Neural cell (in vitro differentiated cells): ENCODE measurements around the gene MAML3. TPM values are rescaled to one million over a fixed set of nuclear protein-coding genes. Genes with fewer than 3 reads are reported as not detected.

ENCODE experiments used
- H2AFZ ChIP-seq: fragments of 200-600, 300-800 bp; sonication (generic), shearing (Covaris generic); 2 replicates; pipeline ENCODE4 v1.6.0; 2014; ENCODE audit warnings: low read depth, mild to moderate bottlenecking, antibody characterized with exemption, low read length, moderate library complexity
- H3F3A ChIP-seq: fragments of 200-600 bp; shearing (Covaris generic); 2 replicates; pipeline ENCODE4 v1.6.1; 2016; ENCODE audit warnings: mild to moderate bottlenecking, moderate library complexity, mixed read lengths, antibody characterized with exemption, low read length; ENCODE audit not compliant: insufficient read depth, poor library complexity, severe bottlenecking
- H3K27ac ChIP-seq: fragments of 200-600, 300-800 bp; sonication (generic), shearing (Covaris generic); 2 replicates; pipeline ENCODE4 v1.5.1; 2014; ENCODE audit warnings: mild to moderate bottlenecking, low read length, moderate library complexity
- H3K27me3 ChIP-seq: fragments of 300-800, 200-600 bp; sonication (generic), shearing (Covaris generic); 2 replicates; pipeline ENCODE4 v1.6.0; 2014; ENCODE audit warnings: mild to moderate bottlenecking, low read depth, low read length, moderate library complexity; ENCODE audit not compliant: insufficient read depth
- H3K36me3 ChIP-seq: fragments of 300-800, 200-600 bp; sonication (generic), shearing (Covaris generic); 2 replicates; pipeline ENCODE4 v1.5.1; 2014; ENCODE audit warnings: mild to moderate bottlenecking, antibody characterized with exemption, low read length, moderate library complexity; ENCODE audit not compliant: insufficient read depth
- H3K4me2 ChIP-seq: fragments of 300-800, 200-600 bp; sonication (generic), shearing (Covaris generic); 2 replicates; pipeline ENCODE4 v1.6.0; 2014; ENCODE audit warnings: mild to moderate bottlenecking, low read length
- H3K4me3 ChIP-seq: fragments of 300-800, 200-600 bp; sonication (generic), shearing (Covaris generic); 2 replicates; pipeline ENCODE4 v1.5.1; 2014; ENCODE audit warnings: mild to moderate bottlenecking, low read length, moderate library complexity
- H3K79me2 ChIP-seq: fragments of 200-600 bp; shearing (Covaris generic); replicated peaks from 2 replicates; pipeline ENCODE4 v1.6.0; 2014; ENCODE audit warnings: mild to moderate bottlenecking, low read length, moderate library complexity; ENCODE audit not compliant: insufficient read depth
- H3K9ac ChIP-seq: fragments of 300-800, 200-600 bp; sonication (generic), shearing (Covaris generic); 2 replicates; pipeline ENCODE4 v1.6.1; 2016; ENCODE audit warnings: mild to moderate bottlenecking, low read length, mixed read lengths
- H3K9me2 ChIP-seq: fragments of 200-600 bp; shearing (Covaris generic); 2 replicates; pipeline ENCODE4 v1.6.1; 2016; ENCODE audit warnings: mild to moderate bottlenecking, low read length, mixed read lengths; ENCODE audit not compliant: insufficient read depth
- H3K9me3 ChIP-seq: fragments of 200-600, 300-800 bp; sonication (generic), shearing (Covaris generic); 2 replicates; pipeline ENCODE4 v1.6.1; 2016; ENCODE audit warnings: mild to moderate bottlenecking, mixed run types, low read length, moderate library complexity, mixed read lengths
- H4K20me1 ChIP-seq: fragments of 200-600 bp; shearing (Covaris generic); 2 replicates; pipeline ENCODE4 v1.6.1; 2016; ENCODE audit warnings: mild to moderate bottlenecking, mixed run types; ENCODE audit not compliant: insufficient read depth
- EP300 ChIP-seq: fragments of 450-650 bp; conservative IDR thresholded peaks from 2 replicates; pipeline ENCODE4 v1.6.1; 2014; ENCODE audit warnings: antibody characterized with exemption, mild to moderate bottlenecking, moderate library complexity; ENCODE audit not compliant: poor library complexity, severe bottlenecking
- EZH2 ChIP-seq: fragments of 200-600, 300-800 bp; shearing (Covaris generic), sonication (generic); IDR thresholded peaks from 2 replicates; pipeline ENCODE4 v1.6.1; 2014; ENCODE audit warnings: antibody characterized with exemption, low read length, borderline replicate concordance, mild to moderate bottlenecking; ENCODE audit not compliant: insufficient read depth, poor library complexity, severe bottlenecking
- MXI1 ChIP-seq: fragments of 450-650 bp; conservative IDR thresholded peaks from 2 replicates; pipeline ENCODE4 v1.6.1; 2014; ENCODE audit warnings: antibody characterized with exemption, mild to moderate bottlenecking; ENCODE audit not compliant: poor library complexity, severe bottlenecking
- POLR2AphosphoS5 ChIP-seq: IDR thresholded peaks from 2 replicates; pipeline ENCODE4 v1.6.1; 2012
- RAD21 ChIP-seq: fragments of 450-650 bp; conservative IDR thresholded peaks from 2 replicates; pipeline ENCODE4 v1.6.1; 2014; ENCODE audit warnings: antibody characterized with exemption, mild to moderate bottlenecking, moderate library complexity
- REST ChIP-seq: IDR thresholded peaks from 2 replicates; pipeline ENCODE4 v1.6.1; 2012; ENCODE audit warnings: borderline replicate concordance
- SMC3 ChIP-seq: fragments of 450-650 bp; conservative IDR thresholded peaks from 2 replicates; pipeline ENCODE4 v1.6.1; 2014; ENCODE audit warnings: antibody characterized with exemption, mild to moderate bottlenecking, moderate library complexity; ENCODE audit not compliant: poor library complexity
- TAF1 ChIP-seq: IDR thresholded peaks from 2 replicates; pipeline ENCODE4 v1.6.1; 2012; ENCODE audit warnings: low read depth
- polyA plus RNA-seq: library from polyadenylated mRNA; depleted of rRNA; stranded (reverse); fragments of >200 nt; gene quantifications from 2 replicates; pipeline ENCODE4 v1.2.3, GENCODE V29; 2014
- TF ChIP-seq, protein P1 (sequence below): fragments of 450-650 bp; IDR thresholded peaks from 2 replicates; pipeline ENCODE4 v1.5.1; 2014; ENCODE audit warnings: antibody characterized with exemption, mild to moderate bottlenecking, moderate library complexity; ENCODE audit not compliant: poor library complexity, severe bottlenecking

Gene MAML3
- polyA plus RNA-seq, 1 donor from 2014 or later: 10.2 TPM

DNA sequence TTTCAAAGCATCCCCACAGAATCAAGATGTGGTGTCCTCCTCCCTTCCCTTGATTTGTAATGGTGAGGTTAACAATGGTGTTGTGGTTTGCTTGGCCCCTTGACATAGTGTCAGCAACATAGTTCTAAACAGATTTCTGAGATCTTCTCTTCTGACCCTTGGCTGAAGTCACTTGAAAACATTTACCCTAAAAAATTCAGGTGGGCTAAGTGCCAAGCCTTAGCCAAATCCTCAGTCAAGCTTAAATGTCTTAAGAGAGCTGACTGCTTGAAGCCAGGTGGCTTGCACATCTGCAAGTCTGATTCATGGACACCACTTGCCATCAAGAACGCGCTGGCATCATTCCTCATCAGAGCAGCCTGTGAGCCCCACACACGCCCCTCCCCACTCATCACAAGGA is 315.2 kb downstream of the MAML3 start:
- H3K4me3 ChIP-seq: no peak overlapping the region
- H3K36me3 ChIP-seq: no peaks in the 10 kb centered on the region
- peaks cover 1% of the 10 kb centered on the region for H3K79me2 ChIP-seq
- H4K20me1 ChIP-seq: no peaks in the 10 kb centered on the region
- no peaks in the 10 kb centered on the region for H3F3A ChIP-seq
- no peaks in the 10 kb centered on the region for H3K9me3 ChIP-seq
- H3K27me3 ChIP-seq: no peaks in the 10 kb centered on the region
- peak overlapping the region; percentile 63 for H3K27ac ChIP-seq
- no peak overlapping the region for H3K9ac ChIP-seq
- no peaks in the 10 kb centered on the region for H3K9me2 ChIP-seq
- no peak overlapping the region for H2AFZ ChIP-seq
- TF ChIP-seq RAD21 (no peak), MXI1 (no peak), SMC3 (no peak), POLR2AphosphoS5 (no peak), EZH2 (no peak), TAF1 (no peak), REST (no peak)
- TF ChIP-seq, protein P1, sequence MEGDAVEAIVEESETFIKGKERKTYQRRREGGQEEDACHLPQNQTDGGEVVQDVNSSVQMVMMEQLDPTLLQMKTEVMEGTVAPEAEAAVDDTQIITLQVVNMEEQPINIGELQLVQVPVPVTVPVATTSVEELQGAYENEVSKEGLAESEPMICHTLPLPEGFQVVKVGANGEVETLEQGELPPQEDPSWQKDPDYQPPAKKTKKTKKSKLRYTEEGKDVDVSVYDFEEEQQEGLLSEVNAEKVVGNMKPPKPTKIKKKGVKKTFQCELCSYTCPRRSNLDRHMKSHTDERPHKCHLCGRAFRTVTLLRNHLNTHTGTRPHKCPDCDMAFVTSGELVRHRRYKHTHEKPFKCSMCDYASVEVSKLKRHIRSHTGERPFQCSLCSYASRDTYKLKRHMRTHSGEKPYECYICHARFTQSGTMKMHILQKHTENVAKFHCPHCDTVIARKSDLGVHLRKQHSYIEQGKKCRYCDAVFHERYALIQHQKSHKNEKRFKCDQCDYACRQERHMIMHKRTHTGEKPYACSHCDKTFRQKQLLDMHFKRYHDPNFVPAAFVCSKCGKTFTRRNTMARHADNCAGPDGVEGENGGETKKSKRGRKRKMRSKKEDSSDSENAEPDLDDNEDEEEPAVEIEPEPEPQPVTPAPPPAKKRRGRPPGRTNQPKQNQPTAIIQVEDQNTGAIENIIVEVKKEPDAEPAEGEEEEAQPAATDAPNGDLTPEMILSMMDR: no peak
- no peak overlapping the region for H3K4me2 ChIP-seq

DNA sequence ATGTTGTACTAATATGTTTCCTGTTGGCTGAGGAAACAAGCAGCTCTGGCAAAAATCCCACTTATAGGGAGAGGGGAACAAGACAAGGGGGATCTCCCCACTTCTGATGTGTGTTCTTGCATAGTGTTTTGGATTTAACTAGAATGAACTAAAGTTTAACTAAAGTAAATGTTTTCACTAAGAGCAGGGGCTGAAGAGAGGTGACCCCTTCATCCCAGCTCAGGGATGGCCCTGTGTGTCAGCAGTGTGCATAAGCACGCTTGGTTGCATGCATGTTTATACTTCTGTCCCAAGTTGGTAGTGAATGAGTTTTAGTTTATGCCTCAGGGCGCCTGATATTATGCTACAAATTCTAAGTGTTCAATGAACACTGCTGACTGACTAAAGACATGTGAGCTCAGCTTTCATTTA is 319.0 kb downstream of the MAML3 start:
- Histone ChIP-seq H3F3A (peaks cover 11% of the 10 kb centered on the region), H3K9ac (no peak overlapping the region), H3K4me3 (no peak overlapping the region), H3K27me3 (no peaks in the 10 kb centered on the region), H3K9me3 (no peaks in the 10 kb centered on the region), H2AFZ (no peak overlapping the region), H3K36me3 (no peaks in the 10 kb centered on the region), H3K27ac (no peak overlapping the region), H3K79me2 (peaks cover 8% of the 10 kb centered on the region), H4K20me1 (no peaks in the 10 kb centered on the region), H3K9me2 (no peaks in the 10 kb centered on the region), H3K4me2 (no peak overlapping the region)
- TF ChIP-seq MXI1: no peak

DNA sequence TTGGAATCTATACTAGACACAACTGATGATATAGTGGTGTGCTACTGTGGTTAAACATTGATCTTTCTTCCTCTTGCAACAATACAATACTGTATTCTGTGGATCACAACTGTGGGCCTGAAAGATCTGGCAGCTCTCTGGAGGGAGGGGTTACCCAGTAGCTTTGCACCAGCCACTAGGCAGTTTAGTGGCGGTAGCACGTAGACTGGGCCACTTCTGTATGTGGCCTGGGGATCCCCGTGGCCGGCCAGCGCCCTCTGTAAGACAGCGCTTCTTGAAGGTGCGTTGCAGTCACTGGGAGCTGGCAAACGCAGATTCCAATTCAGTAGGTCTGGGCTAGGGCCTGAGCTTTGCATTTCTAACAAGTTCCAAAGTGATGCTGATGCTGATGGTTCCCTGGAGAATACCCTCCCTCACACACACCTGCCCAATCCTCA is 319.7 kb downstream of the MAML3 start:
- no peak overlapping the region for H3K9ac ChIP-seq
- H3K79me2 ChIP-seq: peaks cover 8% of the 10 kb centered on the region
- no peaks in the 10 kb centered on the region for H3K9me2 ChIP-seq
- H3F3A ChIP-seq: peaks cover 15% of the 10 kb centered on the region
- H2AFZ ChIP-seq: no peak overlapping the region
- H3K27ac ChIP-seq: no peak overlapping the region
- no peaks in the 10 kb centered on the region for H4K20me1 ChIP-seq
- TF ChIP-seq REST: no peak
- TF ChIP-seq, protein P1: no peak
- no peak for TF ChIP-seq EZH2
- no peak for TF ChIP-seq MXI1
- no peak for TF ChIP-seq TAF1
- no peak for TF ChIP-seq RAD21
- no peak for TF ChIP-seq EP300
- TF ChIP-seq SMC3: no peak
- TF ChIP-seq POLR2AphosphoS5: no peak
- H3K36me3 ChIP-seq: no peaks in the 10 kb centered on the region
- H3K9me3 ChIP-seq: no peaks in the 10 kb centered on the region
- H3K4me3 ChIP-seq: no peak overlapping the region
- no peak overlapping the region for H3K4me2 ChIP-seq
- H3K27me3 ChIP-seq: no peaks in the 10 kb centered on the region
